HG03432 (cell line): ENCODE data around the gene SESN2.

Experiments
- ATAC-seq: cut with Tn5 transposase; IDR thresholded peaks from one replicate; pipeline ENCODE4 v1.9.1; 2021; ENCODE audit warnings: mild to moderate bottlenecking, moderate library complexity; ENCODE audit not compliant: unreplicated experiment

The SESN2 gene

DNA sequence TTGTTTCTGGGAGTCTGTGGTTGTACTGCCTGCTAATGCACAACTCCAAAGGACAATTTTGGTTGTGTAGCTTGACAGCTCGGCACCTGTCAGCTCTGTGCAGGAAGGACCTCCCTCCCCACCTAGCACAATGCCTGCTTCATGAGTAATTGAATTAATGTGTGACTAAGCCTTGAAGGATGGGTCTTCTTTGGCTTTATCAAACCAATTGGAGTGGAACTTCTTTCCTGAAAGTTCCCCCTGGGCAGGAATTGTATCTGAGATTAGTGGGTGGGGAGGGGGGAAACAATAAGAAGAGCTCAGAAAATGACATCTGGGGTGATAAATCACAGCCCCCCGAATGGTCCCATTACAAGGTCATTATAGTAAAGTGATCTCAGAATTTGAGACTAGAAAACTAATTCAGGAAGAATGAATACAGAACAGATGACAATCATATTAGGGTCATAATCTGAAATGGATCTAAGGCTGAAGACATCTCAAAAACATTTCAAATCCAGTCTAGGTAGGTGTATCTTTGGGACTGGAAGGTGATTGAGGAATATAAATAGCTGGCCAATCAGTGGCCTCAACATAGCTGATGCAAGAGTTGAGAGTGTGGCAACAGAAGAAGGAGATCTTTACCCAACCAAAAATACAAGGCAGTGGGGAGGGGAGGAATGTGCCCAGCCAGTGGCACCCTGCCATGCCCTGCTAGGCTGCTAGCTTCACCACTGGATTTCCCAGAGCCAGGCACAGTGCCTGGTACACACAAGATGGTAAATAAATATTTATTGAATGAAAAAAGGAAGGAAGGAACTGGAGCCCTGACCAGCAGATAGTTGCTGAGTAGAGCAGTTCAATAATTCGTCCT, 10.1 kb upstream of the SESN2 start:
- no peak for ATAC-seq

DNA sequence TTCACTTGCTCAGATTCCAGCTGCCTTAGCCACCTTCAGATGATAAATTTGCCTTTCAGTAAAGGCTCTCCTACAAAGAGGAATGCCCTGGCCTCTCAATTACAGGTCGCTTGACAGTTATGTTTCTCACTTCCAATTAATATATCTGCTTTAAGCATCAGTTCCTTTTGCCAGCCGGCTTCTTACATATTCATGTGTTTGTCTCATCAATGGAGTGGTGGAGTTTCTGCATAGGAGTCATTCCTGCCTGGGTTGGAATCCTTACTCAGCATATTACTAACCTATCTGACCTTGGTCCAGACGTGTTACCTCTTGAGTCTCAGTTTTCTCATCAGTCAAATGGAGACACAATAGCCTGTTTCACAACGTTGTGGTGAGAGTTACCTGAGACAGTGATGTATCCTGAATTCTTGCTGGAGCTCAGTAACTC, 9.4 kb upstream of the SESN2 start:
- no peak for ATAC-seq

DNA sequence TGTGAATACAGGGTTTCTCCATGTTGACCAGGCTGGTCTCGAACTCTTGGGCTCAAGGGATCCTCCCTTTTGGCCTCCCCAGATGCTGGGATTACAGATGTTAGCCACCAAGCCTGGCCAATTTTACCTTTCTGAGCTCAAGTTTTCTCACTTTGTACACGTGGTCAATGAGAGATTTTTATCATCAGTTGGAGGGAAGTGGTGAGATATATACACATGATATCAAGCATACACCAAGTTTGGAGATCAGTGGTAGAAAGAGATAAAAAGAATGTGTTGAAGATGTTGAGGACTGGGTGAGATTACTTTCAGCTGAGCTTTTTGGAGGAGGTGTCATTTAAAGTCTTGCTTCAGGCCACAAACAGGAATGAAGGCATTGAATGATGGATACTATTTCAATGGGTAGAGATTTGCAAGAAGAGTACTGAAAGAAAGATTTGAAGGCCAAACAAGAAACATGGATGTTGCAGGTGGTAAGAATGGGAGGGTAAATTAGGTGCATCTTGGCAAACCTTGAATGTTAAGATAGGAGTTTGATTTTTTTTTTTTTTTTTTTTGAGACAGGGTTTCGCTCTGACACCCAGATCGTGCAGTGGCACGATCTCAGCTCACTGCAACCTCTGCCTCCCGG, 3.0 kb upstream of the SESN2 start:
- ATAC-seq, result no peak

DNA sequence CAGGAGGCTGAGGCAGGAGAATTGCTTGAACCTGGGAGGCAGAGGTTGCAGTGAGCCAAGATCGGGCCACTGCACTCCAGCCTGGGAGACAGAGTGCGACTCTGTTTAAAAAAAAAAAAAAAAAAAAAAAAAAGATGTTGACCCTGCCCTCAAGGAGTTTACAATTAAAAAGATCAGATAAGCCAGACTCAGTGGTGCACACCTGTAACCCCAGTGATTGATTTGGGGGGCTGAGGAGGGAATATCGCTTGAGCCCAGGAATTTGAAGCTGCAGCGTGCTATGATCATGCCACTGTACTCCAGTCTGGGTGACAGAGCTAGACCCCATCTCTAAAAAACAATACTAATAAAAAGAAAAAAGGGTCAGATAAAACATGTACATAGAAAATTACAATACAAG, 1.6 kb upstream of the SESN2 start:
- ATAC-seq, result no peak

DNA sequence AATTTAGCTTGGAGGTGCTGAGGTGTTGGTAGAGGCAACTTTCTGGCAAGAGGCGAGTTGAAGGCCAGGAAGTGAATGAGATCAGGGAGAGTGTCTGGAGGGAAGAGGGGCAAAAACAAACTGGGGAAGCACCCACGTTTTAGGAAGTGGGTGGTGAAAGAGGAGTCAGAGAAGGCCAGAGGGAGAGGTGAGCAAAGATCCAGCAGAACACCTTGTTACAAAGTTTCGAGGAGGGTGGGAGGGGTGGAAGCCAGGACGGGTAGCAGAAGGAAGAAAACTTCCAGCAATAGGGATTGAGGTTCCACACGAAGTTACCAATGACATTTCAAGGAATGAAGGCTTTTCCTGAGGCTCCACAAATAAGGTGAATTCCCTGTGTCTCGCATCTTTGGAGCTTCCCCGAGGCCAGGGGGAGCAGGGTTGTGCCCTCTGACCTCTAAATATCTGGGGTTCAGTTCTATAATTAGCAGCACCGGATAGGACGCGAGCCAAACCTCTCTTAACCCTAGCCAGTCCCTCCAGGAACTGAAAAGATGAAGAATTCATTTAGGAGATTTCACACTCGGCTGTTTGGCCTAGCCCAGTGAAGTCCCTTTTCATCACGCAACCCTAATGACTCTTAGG, 578 bp upstream of the SESN2 start:
- ATAC-seq, result no peak

DNA sequence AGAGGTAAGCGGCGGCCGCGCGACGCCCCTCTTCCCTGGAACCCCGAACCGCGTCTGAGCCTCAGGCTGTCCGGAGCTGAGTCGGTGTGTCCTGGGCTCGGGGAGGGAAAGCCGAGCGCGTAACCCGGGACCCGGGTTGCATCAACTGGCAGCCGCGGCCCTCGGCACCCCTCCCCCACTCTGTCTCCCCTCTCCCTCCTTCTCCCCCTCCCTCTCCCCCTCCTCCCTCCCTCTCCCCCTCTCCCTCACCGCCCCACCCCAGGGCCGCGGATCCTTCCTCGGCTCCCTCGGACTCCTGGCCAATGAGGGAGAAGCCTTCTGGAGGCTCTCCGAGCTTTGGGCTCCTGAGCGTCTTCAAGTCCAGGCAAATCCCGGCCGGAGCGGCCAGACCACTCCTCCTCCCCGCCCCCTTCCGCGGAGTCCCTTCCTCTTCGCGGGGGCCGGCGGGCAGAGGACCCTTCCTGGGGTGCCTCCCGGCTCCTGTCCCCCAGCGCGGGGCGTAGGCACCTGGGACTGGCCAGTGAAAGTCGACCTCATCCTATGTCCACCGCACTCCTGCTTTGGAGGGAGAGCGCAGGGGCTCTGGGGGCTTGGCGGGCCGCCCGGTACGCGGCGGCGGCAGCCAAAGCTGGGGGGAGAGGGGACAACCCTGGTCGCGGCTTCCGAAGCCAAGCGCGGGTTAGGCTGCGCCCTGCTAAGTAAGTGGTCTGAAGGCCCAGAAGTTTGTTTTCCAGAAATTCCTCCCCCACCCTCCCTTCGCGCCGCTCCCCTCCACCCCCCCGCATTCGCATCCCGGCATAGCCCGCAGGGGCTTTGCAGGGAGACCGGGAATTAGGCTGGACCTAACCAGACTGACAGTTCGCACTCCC, 850 bp downstream of the SESN2 start:
- ATAC-seq, result peak; percentile 3

DNA sequence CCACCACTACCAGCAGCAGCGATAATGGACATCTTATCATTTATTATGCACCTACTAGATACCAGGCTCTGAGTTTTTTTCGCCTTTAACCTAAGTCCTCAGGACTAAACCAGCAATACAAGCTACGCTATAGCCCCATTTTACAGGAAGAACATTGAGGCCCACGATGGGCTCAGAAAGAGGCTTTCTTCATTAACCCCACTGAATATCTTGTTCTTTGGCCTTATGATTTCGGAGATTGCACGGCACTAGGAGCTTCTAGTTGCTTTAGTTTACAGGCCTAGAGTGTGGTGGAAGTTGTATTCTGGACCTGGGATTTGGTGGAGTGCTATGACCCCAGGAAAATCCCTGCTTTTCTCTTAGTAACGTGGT, 1.5 kb downstream of the SESN2 start:
- ATAC-seq, result no peak

DNA sequence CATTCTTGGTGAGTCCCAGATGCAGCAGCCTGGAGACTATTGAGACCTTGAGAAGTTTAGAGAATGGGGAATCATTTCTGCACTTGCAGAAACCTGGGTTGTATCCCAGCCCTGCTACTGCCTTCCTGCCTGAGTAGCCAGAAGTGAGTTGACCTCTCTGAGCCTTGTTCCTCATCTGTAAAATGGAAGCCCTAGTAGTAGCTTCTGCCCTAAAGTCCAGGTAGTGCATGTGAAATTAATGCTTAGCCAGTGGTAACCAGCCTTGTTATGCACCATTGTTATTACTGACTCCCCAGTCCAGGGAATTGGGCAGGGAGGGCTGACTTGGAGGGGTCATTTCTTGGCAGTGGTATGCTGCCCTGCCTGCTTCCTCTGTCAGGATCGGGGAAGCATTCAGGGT, 5.6 kb downstream of the SESN2 start:
- no peak for ATAC-seq

DNA sequence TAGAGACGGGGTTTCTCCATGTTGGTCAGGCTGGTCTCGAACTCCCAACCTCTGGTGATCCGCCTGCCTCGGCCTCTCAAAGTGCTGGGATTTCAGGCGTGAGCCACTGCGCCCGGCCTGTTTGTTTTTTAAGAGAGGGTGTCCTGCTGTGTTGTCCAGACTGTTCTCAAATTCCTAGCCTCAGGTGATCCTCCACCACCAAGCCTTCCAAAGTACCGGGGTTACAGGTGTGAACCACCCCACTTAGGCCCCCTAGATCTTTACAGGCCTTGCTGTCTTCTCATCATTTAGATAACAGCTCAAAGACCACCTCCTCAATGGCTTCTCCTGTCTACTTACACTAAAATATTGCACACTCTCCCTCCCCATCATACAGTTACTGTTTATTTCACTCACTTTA, 6.3 kb downstream of the SESN2 start:
- ATAC-seq, result no peak

DNA sequence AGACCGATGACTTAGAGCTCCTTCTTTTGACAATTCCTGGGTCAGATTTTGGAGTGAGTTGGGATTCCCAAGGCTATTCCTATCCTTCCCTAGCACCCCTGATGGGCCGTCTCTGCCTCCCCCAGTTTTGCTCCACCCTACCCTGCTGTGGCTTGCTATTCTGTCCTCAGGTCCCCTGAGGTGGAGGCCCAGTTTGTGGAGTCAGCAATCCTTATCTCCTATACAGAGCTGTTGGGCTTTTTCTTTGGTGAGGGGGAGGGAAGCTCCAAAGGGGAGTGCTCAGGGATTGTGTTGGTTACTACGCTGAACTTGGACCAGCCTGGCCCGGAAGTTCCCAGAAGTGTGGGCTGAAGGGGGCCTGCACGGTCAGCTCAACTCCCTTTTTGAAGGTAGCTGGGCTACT, 7.6 kb downstream of the SESN2 start:
- no peak for ATAC-seq

DNA sequence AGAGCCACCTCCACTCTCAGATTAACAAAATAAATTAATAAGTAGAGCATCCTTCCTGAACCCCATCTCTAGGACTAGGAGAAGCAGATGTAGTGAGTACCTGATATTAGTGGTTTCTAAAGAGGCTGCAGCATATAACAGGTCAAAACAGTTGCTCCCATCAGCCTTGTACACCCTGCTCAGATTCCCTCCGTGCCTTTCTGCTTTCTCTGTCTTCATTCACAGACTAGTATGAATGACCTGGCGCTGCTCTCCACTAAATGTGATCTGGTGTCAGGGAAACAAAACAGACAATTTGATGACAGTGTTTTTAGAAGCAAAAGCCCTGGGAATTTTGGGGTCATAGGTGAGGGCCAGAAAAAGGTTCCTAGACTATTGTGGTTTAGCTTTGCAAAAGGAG, 8.3 kb downstream of the SESN2 start:
- no peak for ATAC-seq

DNA sequence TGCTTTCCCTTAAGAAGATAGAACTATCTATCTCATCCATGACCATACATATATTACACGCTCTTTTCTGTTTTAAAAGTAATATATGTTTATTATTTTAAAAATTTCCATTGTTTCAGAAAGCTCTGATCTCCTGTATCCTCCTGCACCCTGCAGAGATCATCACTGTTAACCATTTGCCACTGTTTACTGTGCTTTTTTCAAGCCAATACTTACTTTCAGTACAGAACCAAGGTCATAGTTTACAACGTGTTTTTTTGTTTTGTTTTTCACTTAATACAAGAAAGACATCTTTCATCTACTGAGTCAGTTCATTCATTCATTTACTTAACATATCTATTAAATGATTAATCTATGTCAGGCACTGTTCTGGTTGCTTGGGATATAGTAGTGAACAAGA, 10.2 kb downstream of the SESN2 start:
- ATAC-seq, result no peak

DNA sequence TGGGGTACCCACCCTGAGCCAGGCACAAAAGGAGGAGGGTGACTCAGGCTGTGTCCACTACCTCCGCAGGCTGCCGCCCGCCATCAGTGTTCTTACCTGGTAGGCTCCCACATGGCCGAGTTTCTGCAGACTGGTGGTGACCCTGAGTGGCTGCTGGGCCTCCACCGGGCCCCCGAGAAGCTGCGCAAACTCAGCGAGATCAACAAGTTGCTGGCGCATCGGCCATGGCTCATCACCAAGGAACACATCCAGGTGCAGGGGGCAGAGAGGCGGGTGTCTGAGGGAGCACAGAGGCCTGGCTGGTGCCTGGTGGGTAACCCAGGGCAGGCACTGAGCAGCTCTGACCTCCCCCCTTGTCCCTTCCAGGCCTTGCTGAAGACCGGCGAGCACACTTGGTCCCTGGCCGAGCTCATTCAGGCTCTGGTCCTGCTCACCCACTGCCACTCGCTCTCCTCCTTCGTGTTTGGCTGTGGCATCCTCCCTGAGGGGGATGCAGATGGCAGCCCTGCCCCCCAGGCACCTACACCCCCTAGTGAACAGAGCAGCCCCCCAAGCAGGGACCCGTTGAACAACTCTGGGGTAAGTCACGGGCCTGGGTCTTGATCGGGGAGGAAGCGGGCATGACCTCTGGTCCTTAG, 13.0 kb downstream of the SESN2 start:
- ATAC-seq, result no peak

DNA sequence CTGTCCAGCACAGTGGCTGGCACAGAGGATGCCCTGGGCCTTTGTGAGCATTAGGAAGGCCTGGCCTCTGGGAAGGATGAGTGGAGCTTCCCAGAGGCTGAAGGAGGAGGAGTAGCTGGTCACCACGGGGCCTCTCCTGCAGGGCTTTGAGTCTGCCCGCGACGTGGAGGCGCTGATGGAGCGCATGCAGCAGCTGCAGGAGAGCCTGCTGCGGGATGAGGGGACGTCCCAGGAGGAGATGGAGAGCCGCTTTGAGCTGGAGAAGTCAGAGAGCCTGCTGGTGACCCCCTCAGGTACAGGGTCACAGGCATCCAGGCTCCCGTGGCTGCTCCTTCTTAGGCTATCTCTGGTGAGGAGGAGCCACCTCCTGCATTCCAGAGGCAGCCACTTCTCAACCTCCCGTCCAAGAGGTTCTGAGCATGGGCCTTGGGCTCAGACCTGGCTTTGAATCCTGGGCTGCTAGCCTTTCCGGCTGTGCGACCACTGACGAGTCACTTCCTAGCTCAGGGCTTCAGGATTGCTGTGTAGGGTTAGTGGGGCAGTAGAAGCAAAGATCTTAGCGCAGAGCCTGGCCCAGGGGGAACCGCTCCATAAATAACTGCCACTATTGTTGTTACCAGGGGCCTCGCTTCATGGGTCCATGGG, 14.0 kb downstream of the SESN2 start:
- ATAC-seq, result no peak

DNA sequence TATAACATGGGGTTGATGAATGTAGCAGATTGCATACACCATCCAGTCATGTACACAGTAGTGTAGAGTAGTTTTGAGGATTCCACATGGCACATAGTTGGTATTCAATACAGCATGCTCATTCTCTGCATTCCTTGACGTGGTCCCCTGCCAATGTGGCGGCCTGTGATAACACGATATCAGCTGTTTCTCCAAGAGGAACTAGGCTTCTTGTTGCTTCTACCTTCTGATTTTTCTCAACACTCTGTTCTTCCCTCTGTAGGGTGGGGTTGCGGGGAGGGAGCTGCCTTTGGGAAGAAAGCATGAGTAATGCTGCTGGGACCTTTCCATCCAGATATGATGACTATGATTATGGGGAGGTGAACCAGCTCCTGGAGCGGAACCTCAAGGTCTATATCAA, 19.4 kb downstream of the SESN2 start:
- no peak for ATAC-seq

DNA sequence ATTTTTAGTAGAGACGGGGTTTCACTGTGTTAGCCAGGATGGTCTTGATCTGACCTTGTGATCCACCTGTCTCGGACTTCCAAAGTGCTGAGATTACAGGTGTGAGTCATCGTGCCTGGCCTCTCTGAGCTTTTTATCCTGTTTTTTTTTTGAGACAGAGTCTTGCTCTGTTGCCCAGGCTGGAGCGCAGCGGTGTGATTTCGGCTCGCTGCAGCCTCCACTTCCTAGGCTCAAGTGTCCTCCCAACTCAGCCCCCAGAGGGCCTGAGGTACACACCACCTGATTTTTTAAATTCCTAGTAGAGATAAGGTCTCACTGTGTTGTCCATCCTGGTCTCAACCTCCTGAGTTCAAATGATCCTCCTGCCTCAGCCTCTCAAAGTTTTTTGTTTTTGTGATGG, 20.4 kb downstream of the SESN2 start:
- ATAC-seq, result no peak

DNA sequence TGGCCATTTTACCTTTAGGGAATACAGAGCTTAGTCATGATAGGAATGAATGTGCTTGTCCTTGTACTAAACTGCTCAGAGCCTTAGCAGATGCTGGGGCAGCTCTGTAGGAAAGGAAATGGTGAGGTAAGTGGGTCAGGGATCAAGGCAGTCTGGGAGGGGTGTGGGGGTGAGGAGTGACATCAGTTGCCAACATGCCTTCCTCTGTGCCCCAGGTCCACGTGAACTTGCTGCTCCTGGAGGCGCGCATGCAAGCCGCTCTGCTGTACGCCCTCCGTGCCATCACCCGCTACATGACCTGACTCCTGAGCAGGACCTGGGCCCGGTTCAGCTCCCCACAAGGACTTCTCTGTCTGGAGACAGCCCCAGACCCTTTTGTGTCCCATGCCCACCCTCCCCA, 21.2 kb downstream of the SESN2 start:
- ATAC-seq, result no peak

DNA sequence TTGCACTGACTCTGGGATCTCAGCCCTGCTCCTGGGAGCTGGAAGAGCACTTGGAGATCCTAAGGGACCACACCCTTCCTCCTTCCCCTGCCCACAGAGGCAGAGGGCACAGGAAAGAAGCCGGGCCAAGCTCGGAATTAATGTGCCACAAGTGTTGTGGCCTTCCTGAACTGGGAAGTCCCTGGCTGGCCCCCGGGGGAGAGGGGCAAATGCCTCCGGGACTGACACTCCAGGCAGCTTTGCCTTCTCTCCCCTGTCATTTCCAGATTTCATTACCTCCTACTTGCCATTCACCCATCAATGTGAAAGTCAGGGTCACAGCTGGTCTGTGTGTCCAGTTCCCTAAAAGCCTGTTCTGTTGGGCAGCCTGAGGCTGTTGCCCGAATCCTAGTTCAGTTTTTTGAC, 21.7 kb downstream of the SESN2 start:
- ATAC-seq, result no peak

DNA sequence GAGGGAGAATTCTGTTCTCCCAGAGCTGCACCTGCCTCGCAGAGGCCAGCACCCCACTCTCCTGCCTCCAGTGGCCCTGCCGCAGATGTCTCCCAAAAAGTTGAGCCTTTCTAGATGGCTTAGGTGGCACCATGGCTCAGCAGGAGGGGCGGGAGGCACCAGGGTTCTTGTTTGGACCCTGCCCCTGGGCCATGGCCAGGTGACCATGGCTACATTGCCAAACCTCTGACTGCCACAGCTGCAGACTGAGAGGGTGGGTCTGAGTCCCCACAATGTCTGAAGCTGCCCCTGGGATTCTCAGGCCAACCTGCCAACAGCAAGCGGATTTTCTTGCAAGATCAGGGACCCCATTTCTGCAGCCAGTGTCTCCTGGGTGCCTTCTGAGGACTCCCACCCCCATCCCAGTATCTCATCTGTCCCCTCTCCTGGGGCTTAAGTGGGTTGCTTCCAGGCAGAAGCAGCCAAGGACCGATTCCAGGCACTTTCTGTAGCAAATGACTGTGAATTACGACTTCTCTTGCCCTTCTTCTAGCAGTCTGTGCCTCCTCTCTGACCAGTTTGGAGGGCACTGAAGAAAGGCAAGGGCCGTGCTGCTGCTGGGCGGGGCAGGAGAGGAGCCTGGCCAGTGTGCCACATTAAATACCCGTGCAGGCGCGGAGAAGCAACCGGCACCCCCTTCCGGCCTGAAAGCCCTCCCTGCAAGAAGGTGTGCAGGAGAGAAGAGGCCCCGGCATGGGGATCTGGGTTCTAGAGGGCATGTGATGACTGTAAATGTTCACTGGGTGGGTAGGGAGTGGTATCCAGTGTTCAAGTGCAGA, 22.5 kb downstream of the SESN2 start:
- ATAC-seq, result no peak
